CD1c-positive myeloid dendritic cell (primary cell): ENCODE data around the gene TTC39B.
"Not testable (repeated sequence)": the region's sequence is repeated elsewhere in the genome, so short reads cannot be mapped to it uniquely, and the experiment has no call there.

ENCODE experiments used
- DNase-seq: peaks from one replicate; pipeline ENCODE4 v3.0.0-alpha.2; 2016; ENCODE audit errors: extremely low spot score

The TTC39B gene

GRCh38 chr9:15268317-15268716 is 38.7 kb downstream of the TTC39B start:
- no peak for DNase-seq

GRCh38 chr9:15264918-15265317 is 42.1 kb downstream of the TTC39B start:
- DNase-seq: no peak

GRCh38 chr9:15262581-15262980 is 44.4 kb downstream of the TTC39B start:
- DNase-seq: no peak

GRCh38 chr9:15256426-15256825 is 50.6 kb downstream of the TTC39B start:
- no peak for DNase-seq

- no peak for DNase-seq
Observed at GRCh38 chr9:15253786-15254185, 53.2 kb downstream of the TTC39B start.

- DNase-seq: no peak
Observed at GRCh38 chr9:15253197-15253596, 53.8 kb downstream of the TTC39B start.

- DNase-seq: no peak
Observed at GRCh38 chr9:15249981-15250380, 57.0 kb downstream of the TTC39B start.

GRCh38 chr9:15249042-15249818 is 57.8 kb downstream of the TTC39B start:
- no peak for DNase-seq

- no peak for DNase-seq
Observed at GRCh38 chr9:15248621-15249020, 58.4 kb downstream of the TTC39B start.

- DNase-seq: peak; percentile 10
Observed at GRCh38 chr9:15248081-15248480, 58.9 kb downstream of the TTC39B start.

GRCh38 chr9:15246708-15247107 is 60.3 kb downstream of the TTC39B start:
- no peak for DNase-seq

GRCh38 chr9:15246243-15246642 is 60.8 kb downstream of the TTC39B start:
- no peak for DNase-seq

GRCh38 chr9:15244001-15244441 is 63.0 kb downstream of the TTC39B start:
- DNase-seq: no peak

GRCh38 chr9:15243081-15243480 is 63.9 kb downstream of the TTC39B start:
- no peak for DNase-seq

GRCh38 chr9:15240927-15241326 is 66.1 kb downstream of the TTC39B start:
- DNase-seq: no peak

GRCh38 chr9:15239816-15240215 is 67.2 kb downstream of the TTC39B start:
- DNase-seq: no peak

- no peak for DNase-seq
Observed at GRCh38 chr9:15238646-15239045, 68.4 kb downstream of the TTC39B start.

- no peak for DNase-seq
Observed at GRCh38 chr9:15235658-15236057, 71.4 kb downstream of the TTC39B start.

GRCh38 chr9:15233941-15234490 is 73.0 kb downstream of the TTC39B start:
- not testable (repeated sequence) for DNase-seq

- DNase-seq: not testable (repeated sequence)
Observed at GRCh38 chr9:15232706-15233280, 74.2 kb downstream of the TTC39B start.

GRCh38 chr9:15231788-15232635 is 75.0 kb downstream of the TTC39B start:
- DNase-seq: no peak

- no peak for DNase-seq
Observed at GRCh38 chr9:15229409-15229808, 77.6 kb downstream of the TTC39B start.
